K562 (cell line): ENCODE results near the gene FLAD1. TPM values are rescaled to one million over a fixed set of nuclear protein-coding genes. Genes with fewer than 3 reads are reported as not detected.
A peak's percentile ranks its signal among the peaks of the same experiment; 100 is the strongest.

Experiments
- ADNP ChIP-seq: fragments of 200-800 bp; sonication (Bioruptor generic); IDR thresholded peaks from 2 replicates; pipeline ENCODE4 v1.6.1; 2016; ENCODE audit warnings: missing genetic modification characterization, missing compliant biosample characterization
- BCL6 ChIP-seq: fragments of 250-450 bp; sonication (Bioruptor Pico); IDR thresholded peaks from 2 replicates; pipeline ENCODE4 v1.4.0; 2020
- BHLHE40 ChIP-seq: IDR thresholded peaks from 2 replicates; pipeline ENCODE4 v1.6.1; 2011; ENCODE audit warnings: low read length, improper control_type of control experiment
- CBFA2T3 ChIP-seq: fragments of 450-650 bp; IDR thresholded peaks from 2 replicates; pipeline ENCODE4 v1.6.1; 2017
- FOXM1 ChIP-seq, 2 experiments: fragments of 450-650 bp in 1 of 2; sonication (generic) in 1 of 2; formaldehyde crosslinking in 1 of 2; IDR thresholded peaks; 2 replicates each; pipeline versions ENCODE4 v1.6.1 to v1.9.0; 2017 to 2022; ENCODE audit warnings: low read depth in 2 of 2, mild to moderate bottlenecking in 2 of 2, missing genetic modification reagents in 1 of 2, moderate library complexity in 1 of 2
- HDGF ChIP-seq: fragments of 450-650 bp; IDR thresholded peaks from 2 replicates; pipeline ENCODE4 v1.6.1; 2016
- HNRNPH1 ChIP-seq: fragments of 200-400 bp; formaldehyde crosslinking; optimal IDR thresholded peaks from 2 replicates; pipeline ENCODE3; 2017; ENCODE audit warnings: low read depth, mild to moderate bottlenecking, low read length, moderate library complexity
- ILF3 ChIP-seq: fragments of 450-650 bp; IDR thresholded peaks from 2 replicates; pipeline ENCODE4 v1.6.1; 2018; ENCODE audit warnings: antibody characterized with exemption, mild to moderate bottlenecking, moderate library complexity, borderline replicate concordance
- KLF6 ChIP-seq: fragments of 250-450 bp; sonication (Bioruptor Pico); IDR thresholded peaks from 2 replicates; pipeline ENCODE4 v1.4.0; 2020; ENCODE audit warnings: mild to moderate bottlenecking, moderate library complexity, borderline replicate concordance
- L3MBTL2 ChIP-seq: fragments of 450-650 bp; IDR thresholded peaks from 2 replicates; pipeline ENCODE4 v1.6.1; 2016; ENCODE audit warnings: mild to moderate bottlenecking, moderate library complexity
- NONO ChIP-seq, 2 experiments: fragments of 200-400 bp in 1 of 2; fragments of 450-650 bp in 1 of 2; formaldehyde crosslinking in 1 of 2; IDR thresholded peaks; 2 replicates each; pipeline ENCODE4 v1.6.1; 2017; ENCODE audit warnings: low read depth in 2 of 2, mild to moderate bottlenecking in 2 of 2, moderate library complexity in 2 of 2, low read length in 1 of 2
- POLR3A ChIP-seq: IDR thresholded peaks from 2 replicates; pipeline ENCODE4 v1.6.1; 2011; ENCODE audit warnings: borderline replicate concordance, mild to moderate bottlenecking, moderate library complexity; ENCODE audit not compliant: insufficient read length, insufficient read depth; ENCODE audit errors: extremely low read depth
- TAL1 ChIP-seq: fragments of 450-650 bp; IDR thresholded peaks from 2 replicates; pipeline ENCODE4 v1.6.1; 2016; ENCODE audit warnings: mild to moderate bottlenecking
- ZZZ3 ChIP-seq: fragments of 450-650 bp; IDR thresholded peaks from 2 replicates; pipeline ENCODE4 v1.6.1; 2016; ENCODE audit warnings: antibody characterized with exemption, mild to moderate bottlenecking, moderate library complexity
- polyA plus RNA-seq, 8 experiments: library from polyadenylated mRNA; depleted of rRNA in 4 of 8; stranded (reverse) in 5 of 8; unstranded in 3 of 8; fragments of >200 nt; fragmentation: Nextera tagmentation in 2 of 8; fragmentation: Illumina TruSeq in 1 of 8; extraction: Ambion mirVana in 2 of 8; extraction: Trizol in 1 of 8; gene quantifications; 2 replicates each; pipeline versions ENCODE4 v1.2.1 to v1.2.3, GENCODE V29; 2011 to 2014; ENCODE audit warnings: inconsistent platforms in 1 of 8, missing spikeins in 1 of 8
- total RNA-seq, 7 experiments: library from RNA; depleted of rRNA in 6 of 7; stranded (reverse); fragments of >200 nt in 6 of 7; fragmentation: Illumina TruSeq in 2 of 7; extraction: Trizol in 2 of 7; gene quantifications; 2 replicates each; pipeline versions ENCODE4 v1.2.1 to v1.2.3, GENCODE V29; 2011 to 2021; ENCODE audit warnings: low replicate concordance in 1 of 7
- TF ChIP-seq, protein P1 (sequence below): fragments of 250-450 bp; sonication (Bioruptor Pico); IDR thresholded peaks from 2 replicates; pipeline ENCODE4 v1.5.0; 2020; ENCODE audit warnings: mild to moderate bottlenecking
- TF ChIP-seq, protein P2 (sequence below): fragments of 450-650 bp; conservative IDR thresholded peaks from 2 replicates; pipeline ENCODE4 v1.6.1; 2016; ENCODE audit warnings: missing genetic modification characterization, low read depth, mild to moderate bottlenecking, control low read depth, missing compliant biosample characterization
- TF ChIP-seq, protein P3 (sequence below): sonication (generic); formaldehyde crosslinking; IDR thresholded peaks from 2 replicates; pipeline ENCODE4 v1.9.0; 2022; ENCODE audit warnings: mild to moderate bottlenecking, missing genetic modification reagents
- TF ChIP-seq, protein P4 (sequence below): IDR thresholded peaks from 3 replicates; pipeline ENCODE4 v1.6.1; 2011; ENCODE audit warnings: borderline replicate concordance, mild to moderate bottlenecking; ENCODE audit not compliant: insufficient read length, insufficient read depth

Gene FLAD1
- total and polyA plus RNA-seq, 9 of the 15 experiments (the other 6 are each of a cell fraction or from before 2014, with no cell fraction given) = 24.9 to 85.8 (median 67.0) TPM

DNA sequence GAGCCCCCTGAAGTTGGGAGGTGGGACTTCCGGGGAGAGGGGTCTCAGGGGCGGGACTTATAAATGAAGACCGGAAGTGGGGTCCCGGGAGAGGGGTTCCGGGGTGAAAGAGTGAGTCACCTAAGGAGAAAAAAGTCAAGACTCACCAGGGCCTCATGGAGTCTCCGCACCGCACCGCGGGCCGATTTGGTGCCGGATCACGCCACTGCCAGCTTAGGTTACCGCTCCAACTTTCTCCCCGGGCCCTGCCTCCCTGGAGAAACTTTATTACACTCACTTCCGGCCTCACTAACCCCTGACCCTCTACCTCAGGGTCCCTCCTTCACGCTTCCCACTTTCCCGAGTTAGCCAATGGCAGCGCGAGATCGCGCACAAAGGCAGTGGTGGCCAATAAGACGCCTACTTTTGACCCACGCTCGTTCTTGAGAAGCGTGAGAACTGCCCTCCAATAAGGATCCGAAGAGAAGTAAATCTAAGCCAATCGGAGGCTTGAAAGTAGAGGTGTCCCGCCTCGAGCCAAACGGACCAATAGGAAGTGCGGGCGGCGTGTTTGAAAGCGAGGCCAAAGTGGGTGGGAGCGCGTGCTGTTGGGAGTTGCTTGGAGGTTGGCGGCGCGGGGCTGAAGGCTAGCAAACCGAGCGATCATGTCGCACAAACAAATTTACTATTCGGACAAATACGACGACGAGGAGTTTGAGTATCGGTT lies 8.9 kb upstream of the FLAD1 start, which contains the start of gene CKS1B (continued):
- TF ChIP-seq ADNP = no peak
- no peak for TF ChIP-seq NONO (IDR thresholded peaks at IDR 0.05; ENCODE audit: low read depth in 2 of 2, low read length in 1 of 2)
- TF ChIP-seq, protein P1, sequence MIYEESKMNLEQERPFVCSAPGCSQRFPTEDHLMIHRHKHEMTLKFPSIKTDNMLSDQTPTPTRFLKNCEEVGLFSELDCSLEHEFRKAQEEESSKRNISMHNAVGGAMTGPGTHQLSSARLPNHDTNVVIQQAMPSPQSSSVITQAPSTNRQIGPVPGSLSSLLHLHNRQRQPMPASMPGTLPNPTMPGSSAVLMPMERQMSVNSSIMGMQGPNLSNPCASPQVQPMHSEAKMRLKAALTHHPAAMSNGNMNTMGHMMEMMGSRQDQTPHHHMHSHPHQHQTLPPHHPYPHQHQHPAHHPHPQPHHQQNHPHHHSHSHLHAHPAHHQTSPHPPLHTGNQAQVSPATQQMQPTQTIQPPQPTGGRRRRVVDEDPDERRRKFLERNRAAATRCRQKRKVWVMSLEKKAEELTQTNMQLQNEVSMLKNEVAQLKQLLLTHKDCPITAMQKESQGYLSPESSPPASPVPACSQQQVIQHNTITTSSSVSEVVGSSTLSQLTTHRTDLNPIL = no peak
- no peak for TF ChIP-seq ILF3
- TF ChIP-seq, protein P2, sequence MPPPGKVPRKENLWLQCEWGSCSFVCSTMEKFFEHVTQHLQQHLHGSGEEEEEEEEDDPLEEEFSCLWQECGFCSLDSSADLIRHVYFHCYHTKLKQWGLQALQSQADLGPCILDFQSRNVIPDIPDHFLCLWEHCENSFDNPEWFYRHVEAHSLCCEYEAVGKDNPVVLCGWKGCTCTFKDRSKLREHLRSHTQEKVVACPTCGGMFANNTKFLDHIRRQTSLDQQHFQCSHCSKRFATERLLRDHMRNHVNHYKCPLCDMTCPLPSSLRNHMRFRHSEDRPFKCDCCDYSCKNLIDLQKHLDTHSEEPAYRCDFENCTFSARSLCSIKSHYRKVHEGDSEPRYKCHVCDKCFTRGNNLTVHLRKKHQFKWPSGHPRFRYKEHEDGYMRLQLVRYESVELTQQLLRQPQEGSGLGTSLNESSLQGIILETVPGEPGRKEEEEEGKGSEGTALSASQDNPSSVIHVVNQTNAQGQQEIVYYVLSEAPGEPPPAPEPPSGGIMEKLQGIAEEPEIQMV = no peak
- no peak for TF ChIP-seq POLR3A
- no peak for TF ChIP-seq BCL6 (CRISPR knock-in tag)
- TF ChIP-seq, protein P3, sequence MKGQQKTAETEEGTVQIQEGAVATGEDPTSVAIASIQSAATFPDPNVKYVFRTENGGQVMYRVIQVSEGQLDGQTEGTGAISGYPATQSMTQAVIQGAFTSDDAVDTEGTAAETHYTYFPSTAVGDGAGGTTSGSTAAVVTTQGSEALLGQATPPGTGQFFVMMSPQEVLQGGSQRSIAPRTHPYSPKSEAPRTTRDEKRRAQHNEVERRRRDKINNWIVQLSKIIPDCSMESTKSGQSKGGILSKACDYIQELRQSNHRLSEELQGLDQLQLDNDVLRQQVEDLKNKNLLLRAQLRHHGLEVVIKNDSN (CRISPR knock-in tag) = peak; percentile 70
- peak; percentile 100 for TF ChIP-seq L3MBTL2
- no peak for TF ChIP-seq TAL1
- TF ChIP-seq FOXM1 (IDR thresholded peaks at IDR 0.05; ENCODE audit: low read depth) = peak; percentile 99
- peak; percentile 81; the same call in 1 of the 2 replicates for TF ChIP-seq FOXM1 (CRISPR knock-in tag; IDR thresholded peaks at IDR 0.05; ENCODE audit: low read depth)
- TF ChIP-seq, protein P4, sequence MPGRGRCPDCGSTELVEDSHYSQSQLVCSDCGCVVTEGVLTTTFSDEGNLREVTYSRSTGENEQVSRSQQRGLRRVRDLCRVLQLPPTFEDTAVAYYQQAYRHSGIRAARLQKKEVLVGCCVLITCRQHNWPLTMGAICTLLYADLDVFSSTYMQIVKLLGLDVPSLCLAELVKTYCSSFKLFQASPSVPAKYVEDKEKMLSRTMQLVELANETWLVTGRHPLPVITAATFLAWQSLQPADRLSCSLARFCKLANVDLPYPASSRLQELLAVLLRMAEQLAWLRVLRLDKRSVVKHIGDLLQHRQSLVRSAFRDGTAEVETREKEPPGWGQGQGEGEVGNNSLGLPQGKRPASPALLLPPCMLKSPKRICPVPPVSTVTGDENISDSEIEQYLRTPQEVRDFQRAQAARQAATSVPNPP = no peak
- peak; percentile 52; the same call in 1 of the 2 replicates for TF ChIP-seq KLF6
- TF ChIP-seq BHLHE40 = peak; percentile 76
- no peak for TF ChIP-seq HDGF
- no peak for TF ChIP-seq HNRNPH1
- TF ChIP-seq CBFA2T3 = no peak
- TF ChIP-seq ZZZ3 = no peak
- TF ChIP-seq, all 486 proteins: peak for 140
